HEK293 (cell line): Measurements from ENCODE around the gene SLAMF8.

Source experiments
- CTCF ChIA-PET: fragments of 350-600 bp; formaldehyde crosslinking; extraction: SDS; loops from one replicate; lab custom pipeline; 2021; ENCODE audit warnings: antibody characterized with exemption; lab: Yijun Ruan, JAX
- POLR2A ChIA-PET: fragments of 300-600 bp; formaldehyde crosslinking; extraction: SDS; loops from one replicate; lab custom pipeline; 2020; ENCODE audit warnings: antibody characterized with exemption, inconsistent platforms; lab: Yijun Ruan, JAX
- H3K27ac ChIP-seq: fragments of 200-500 bp; sonication (Bioruptor generic); 2 replicates; pipeline ENCODE4 v1.5.1; 2014; ENCODE audit warnings: low read depth, low read length, control low read depth, inconsistent platforms; ENCODE audit errors: extremely low read depth
- H3K36me3 ChIP-seq, 2 experiments: fragments of 200-500 bp in 1 of 2; sonication (Bioruptor generic) in 1 of 2; 1 replicate in 1 of 2; 2 replicates in 1 of 2; pipeline ENCODE4 v1.5.1; 2014 to 2017; ENCODE audit warnings: inconsistent platforms in 2 of 2, low read length in 2 of 2; ENCODE audit not compliant: control insufficient read depth in 2 of 2, insufficient read depth in 1 of 2
- H3K4me1 ChIP-seq: fragments of 200-500 bp; sonication (Bioruptor generic); 2 replicates; pipeline ENCODE4 v1.5.1; 2014; ENCODE audit warnings: mild to moderate bottlenecking, low read length, inconsistent platforms; ENCODE audit not compliant: control insufficient read depth, insufficient read depth
- H3K4me3 ChIP-seq: 2 replicates; pipeline ENCODE4 v1.5.1; 2011; ENCODE audit warnings: low read depth, mild to moderate bottlenecking, control low read depth, low read length, moderate library complexity
- H3K9me3 ChIP-seq: fragments of 200-500 bp; sonication (Bioruptor generic); 2 replicates; pipeline ENCODE4 v1.5.1; 2014; ENCODE audit warnings: low read depth, low read length, inconsistent platforms; ENCODE audit not compliant: control insufficient read depth, insufficient read depth
- AEBP2 ChIP-seq: fragments of 450-650 bp; formaldehyde crosslinking; IDR thresholded peaks from 2 replicates; pipeline ENCODE4 v1.5.1; 2016; ENCODE audit warnings: missing biosample characterization, missing genetic modification characterization, borderline replicate concordance
- CTCF ChIP-seq: fragments of 450-650 bp; formaldehyde crosslinking; IDR thresholded peaks from 2 replicates; pipeline ENCODE4 v1.5.1; 2016; ENCODE audit warnings: missing biosample characterization, missing genetic modification characterization
- HIC1 ChIP-seq: fragments of 450-650 bp; formaldehyde crosslinking; IDR thresholded peaks from 2 replicates; pipeline ENCODE4 v1.5.1; 2016; ENCODE audit warnings: missing biosample characterization, missing genetic modification characterization
- KLF16 ChIP-seq: fragments of 450-650 bp; formaldehyde crosslinking; IDR thresholded peaks from 2 replicates; pipeline ENCODE4 v1.5.1; 2017; ENCODE audit warnings: missing biosample characterization, missing genetic modification characterization
- MEIS1 ChIP-seq: sonication (generic); formaldehyde crosslinking; IDR thresholded peaks from 2 replicates; pipeline ENCODE4 v1.8.1; 2022; ENCODE audit warnings: missing genetic modification reagents, mild to moderate bottlenecking, borderline replicate concordance
- PRDM6 ChIP-seq: fragments of 450-650 bp; formaldehyde crosslinking; IDR thresholded peaks from 2 replicates; pipeline ENCODE4 v1.5.1; 2017; ENCODE audit warnings: missing biosample characterization, missing genetic modification characterization
- SETDB1 ChIP-seq: IDR thresholded peaks from one replicate; pipeline ENCODE4 v1.6.1; 2017; ENCODE audit warnings: mild to moderate bottlenecking, low read length, moderate library complexity, mixed read lengths; ENCODE audit not compliant: insufficient read length
- SP2 ChIP-seq: fragments of 450-650 bp; formaldehyde crosslinking; IDR thresholded peaks from 2 replicates; pipeline ENCODE4 v1.5.1; 2016; ENCODE audit warnings: missing biosample characterization, missing genetic modification characterization
- ZNF23 ChIP-seq: fragments of 450-650 bp; formaldehyde crosslinking; IDR thresholded peaks from 2 replicates; pipeline ENCODE4 v1.5.1; 2016; ENCODE audit warnings: missing biosample characterization, missing genetic modification characterization, borderline replicate concordance
- ZNF248 ChIP-seq: fragments of 450-650 bp; formaldehyde crosslinking; IDR thresholded peaks from 2 replicates; pipeline ENCODE4 v1.5.1; 2017; ENCODE audit warnings: missing biosample characterization, missing genetic modification characterization
- ZNF513 ChIP-seq: fragments of 450-650 bp; IDR thresholded peaks from 2 replicates; pipeline ENCODE4 v1.5.1; 2018; ENCODE audit warnings: missing biosample characterization, missing genetic modification characterization
- ZNF518A ChIP-seq: fragments of 450-650 bp; formaldehyde crosslinking; conservative IDR thresholded peaks from 2 replicates; pipeline ENCODE4 v1.5.1; 2016; ENCODE audit warnings: low read depth, missing biosample characterization, missing genetic modification characterization
- ZNF768 ChIP-seq: fragments of 450-650 bp; formaldehyde crosslinking; IDR thresholded peaks from 2 replicates; pipeline ENCODE4 v1.5.1; 2018; ENCODE audit warnings: missing biosample characterization, mild to moderate bottlenecking, missing genetic modification characterization
- ZSCAN16 ChIP-seq: fragments of 450-650 bp; formaldehyde crosslinking; IDR thresholded peaks from 2 replicates; pipeline ENCODE4 v1.5.1; 2016; ENCODE audit warnings: missing biosample characterization, missing genetic modification characterization

Gene SLAMF8

GRCh38 chr1:159803956-159804689 lies 22.6 kb upstream of the SLAMF8 start:
- Histone ChIP-seq H3K36me3 (no peaks in the 10 kb centered on the region), H3K4me3 (no peak overlapping the region), H3K9me3 (no peaks in the 10 kb centered on the region), H3K27ac (no peak overlapping the region), H3K4me1 (no peaks in the 10 kb centered on the region)
- ChIA-PET POLR2A (interaction anchor here (0.6 to 1.0 kb wide), 3 partner anchors 9 to 121 kb away, joined by 3 to 4 read pairs (median 3); partner anchors contain the start of gene TAGLN2), CTCF (interaction anchor here (0.5 to 18.7 kb wide), 8 partner anchors 12 to 203 kb away, joined by 3 to 415 read pairs (median 3); no protein-coding TSS in a partner anchor)
- no peak for TF ChIP-seq ZNF768
- no peak for TF ChIP-seq ZNF23 (tag by site-specific recombination)
- TF ChIP-seq KLF16 (tag by site-specific recombination): no peak

- Histone ChIP-seq H3K4me3 (no peak overlapping the region), H3K27ac (no peak overlapping the region), H3K9me3 (no peaks in the 10 kb centered on the region), H3K36me3 (no peaks in the 10 kb centered on the region), H3K4me1 (no peaks in the 10 kb centered on the region)
- ChIA-PET POLR2A (interaction anchor here (0.8 to 1.0 kb wide), 2 partner anchors 8 to 120 kb away, joined by 3 read pairs; partner anchors contain the start of gene TAGLN2), CTCF (interaction anchor here (0.5 to 18.7 kb wide), 6 partner anchors 17 to 203 kb away, joined by 3 to 415 read pairs (median 6); no protein-coding TSS in a partner anchor)
- TF ChIP-seq HIC1 (tag by site-specific recombination) (no peak), ZNF23 (tag by site-specific recombination) (no peak), ZNF513 (tag by site-specific recombination) (no peak), MEIS1 (CRISPR knock-in tag) (no peak), AEBP2 (no peak), SETDB1 (no peak)
- TF ChIP-seq, all 188 proteins: peak for 0
Observed at GRCh38 chr1:159804924-159805323, 21.7 kb upstream of the SLAMF8 start.

- H3K9me3 ChIP-seq: no peaks in the 10 kb centered on the region
- ChIA-PET CTCF (interaction anchor here (1.4 to 1.7 kb wide), 2 partner anchors 12 to 17 kb away, joined by 3 to 7 read pairs; no protein-coding TSS in a partner anchor), POLR2A (no interaction called here)
- no peaks in the 10 kb centered on the region for H3K4me1 ChIP-seq
- H3K36me3 ChIP-seq: no peaks in the 10 kb centered on the region
- no peak overlapping the region for H3K4me3 ChIP-seq
- no peak overlapping the region for H3K27ac ChIP-seq
- TF ChIP-seq MEIS1 (CRISPR knock-in tag): no peak
- TF ChIP-seq PRDM6 (tag by site-specific recombination): no peak
- TF ChIP-seq ZSCAN16 (tag by site-specific recombination): no peak
- TF ChIP-seq ZNF248 (tag by site-specific recombination): no peak
- no peak for TF ChIP-seq CTCF (tag by site-specific recombination)
- TF ChIP-seq ZNF518A (tag by site-specific recombination): no peak
- no peak for TF ChIP-seq SP2 (tag by site-specific recombination)
Observed at GRCh38 chr1:159815926-159816325, 10.7 kb upstream of the SLAMF8 start.
